NOMO-1 treated with dmso at 0.1 percent for 144 hours (cell line): ENCODE measurements around the gene SMOC2.
"Not testable (repeated sequence)": the region's sequence is repeated elsewhere in the genome, so short reads cannot be mapped to it uniquely, and the experiment has no call there.

Source experiments
- DNase-seq: peaks from one replicate; lab custom pipeline; 2025; ENCODE audit not compliant: unreplicated experiment; lab: John Stamatoyannopoulos, UW

Gene SMOC2

DNA sequence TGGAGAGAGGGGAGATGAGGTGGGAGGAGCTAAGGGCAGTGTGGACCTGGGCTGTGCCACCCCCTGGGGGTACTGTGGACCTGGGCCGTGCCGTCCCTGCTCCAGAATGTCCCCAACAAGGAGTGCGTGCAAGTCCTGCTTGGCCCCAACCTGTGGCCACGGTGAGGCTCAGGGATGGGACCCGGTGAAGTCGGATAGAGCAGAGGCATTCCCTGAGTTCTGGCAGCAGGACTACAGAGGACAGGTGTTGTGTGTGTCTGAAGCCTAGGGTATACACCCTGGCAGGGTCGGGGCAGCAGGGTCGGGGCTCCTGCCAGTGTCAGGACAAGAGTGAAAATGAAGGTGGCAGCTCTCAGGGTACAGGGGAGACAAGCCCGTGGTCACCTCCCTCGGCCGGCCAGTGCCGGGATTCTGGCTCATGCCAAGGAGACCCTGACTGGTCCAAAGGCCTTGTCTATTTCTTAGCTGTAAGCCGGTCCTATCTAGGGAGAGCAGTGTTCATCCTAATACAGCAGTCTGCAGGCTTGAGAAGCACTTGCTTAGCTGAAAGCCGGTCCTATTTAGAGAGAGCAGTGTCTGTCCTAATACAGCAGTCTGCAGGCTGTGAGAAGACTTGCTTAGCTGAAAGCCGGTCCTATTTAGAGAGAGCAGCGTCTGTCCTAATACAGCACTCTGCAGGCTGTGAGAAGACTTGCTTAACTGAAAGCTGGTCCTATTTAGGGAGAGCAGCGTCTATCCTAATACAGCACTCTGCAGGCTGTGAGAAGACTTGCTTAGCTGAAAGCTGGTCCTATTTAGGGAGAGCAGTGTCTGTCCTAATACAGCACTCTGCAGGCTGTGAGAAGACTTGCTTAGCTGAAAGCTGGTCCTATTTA, 95.9 kb downstream of the SMOC2 start:
- DNase-seq: no peak

DNA sequence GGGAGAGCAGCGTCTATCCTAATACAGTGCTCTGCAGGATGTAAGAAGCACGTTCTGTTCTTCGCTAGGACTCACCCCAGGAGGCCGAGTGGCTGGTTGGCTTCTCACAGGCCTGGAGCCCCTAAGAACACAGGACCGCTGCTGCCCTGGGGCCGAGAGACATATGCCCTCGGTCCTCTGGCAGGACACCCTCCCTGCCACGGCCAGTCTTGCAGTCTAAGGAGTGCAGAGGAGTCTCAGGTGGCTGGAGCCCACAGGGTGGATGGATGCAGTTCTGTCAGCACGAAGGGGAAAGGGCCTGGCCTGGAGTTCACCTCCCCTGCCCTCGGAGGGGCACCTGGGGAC, 96.5 kb downstream of the SMOC2 start:
- DNase-seq: no peak

DNA sequence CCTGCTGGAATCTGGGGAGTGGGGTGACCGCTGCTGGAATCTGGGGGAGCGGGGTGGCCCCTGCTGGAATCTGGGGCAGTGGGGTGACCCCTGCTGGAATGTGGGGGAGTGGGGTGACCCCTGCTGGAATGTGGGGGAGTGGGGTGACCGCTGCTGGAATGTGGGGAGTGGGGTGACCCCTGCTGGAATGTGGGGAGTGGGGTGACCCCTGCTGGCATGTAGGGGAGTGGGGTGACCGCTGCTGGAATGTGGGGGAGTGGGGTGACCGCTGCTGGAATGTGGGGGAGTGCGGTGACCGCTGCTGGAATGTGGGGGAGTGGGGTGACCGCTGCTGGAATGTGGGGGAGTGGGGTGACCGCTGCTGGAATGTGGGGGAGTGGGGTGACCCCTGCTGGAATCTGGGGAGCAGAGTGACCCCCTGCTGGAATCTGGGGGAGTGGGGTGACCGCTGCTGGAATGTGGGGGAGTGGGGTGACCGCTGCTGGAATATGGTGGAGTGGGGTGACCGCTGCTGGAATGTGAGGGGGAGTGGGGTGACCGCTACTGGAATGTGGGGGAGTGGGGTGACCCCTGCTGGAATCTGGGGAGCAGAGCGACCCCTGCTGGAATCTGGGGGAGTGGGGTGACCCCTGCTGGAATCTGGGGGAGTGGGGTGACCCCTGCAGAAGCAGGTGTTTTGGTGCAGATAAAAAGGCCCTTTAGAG, 97.4 kb downstream of the SMOC2 start:
- not testable (repeated sequence) for DNase-seq

DNA sequence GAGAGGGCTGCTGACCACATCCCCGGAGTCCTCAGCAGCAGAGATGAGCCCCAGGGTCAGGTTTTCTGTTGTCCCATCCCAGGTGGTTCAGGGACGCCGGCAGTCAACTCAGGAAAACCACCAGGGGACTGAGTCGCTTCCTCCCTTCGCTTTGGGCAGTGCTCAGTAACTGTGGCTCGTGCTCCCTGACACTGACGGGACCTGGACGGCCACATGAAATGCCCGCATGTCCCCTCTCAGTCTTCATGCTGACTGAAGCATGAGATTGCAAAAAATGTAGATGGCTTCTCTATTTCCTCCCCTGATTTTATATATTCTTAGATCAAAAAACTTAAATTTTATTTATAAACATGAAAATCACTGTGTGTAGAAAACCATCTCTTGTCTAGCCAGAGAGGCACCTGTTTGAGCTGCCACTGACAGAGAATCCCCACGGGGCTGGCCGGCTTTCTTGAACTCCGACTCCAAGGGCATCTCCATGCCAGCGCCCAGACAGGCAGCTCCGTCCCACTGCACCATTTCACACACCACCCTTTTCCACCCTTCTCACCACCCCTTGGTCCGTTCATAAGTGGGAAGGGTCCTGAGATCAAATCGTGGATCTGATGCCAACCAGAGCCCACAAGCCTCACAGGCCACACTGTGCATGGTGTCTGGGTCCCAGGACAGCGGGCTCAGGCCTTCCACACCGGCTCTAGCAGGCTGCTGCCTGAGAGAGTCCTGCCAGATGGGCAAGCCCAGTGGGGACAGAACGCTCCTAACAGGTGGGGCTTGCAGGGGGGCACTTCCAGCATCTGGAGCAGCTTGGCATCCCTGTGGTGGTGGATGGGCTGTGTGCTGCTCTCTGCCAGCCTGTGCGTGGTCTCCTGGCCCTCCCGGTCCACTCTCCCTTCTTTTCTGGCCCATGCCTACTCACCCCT, 98.2 kb downstream of the SMOC2 start:
- no peak for DNase-seq

DNA sequence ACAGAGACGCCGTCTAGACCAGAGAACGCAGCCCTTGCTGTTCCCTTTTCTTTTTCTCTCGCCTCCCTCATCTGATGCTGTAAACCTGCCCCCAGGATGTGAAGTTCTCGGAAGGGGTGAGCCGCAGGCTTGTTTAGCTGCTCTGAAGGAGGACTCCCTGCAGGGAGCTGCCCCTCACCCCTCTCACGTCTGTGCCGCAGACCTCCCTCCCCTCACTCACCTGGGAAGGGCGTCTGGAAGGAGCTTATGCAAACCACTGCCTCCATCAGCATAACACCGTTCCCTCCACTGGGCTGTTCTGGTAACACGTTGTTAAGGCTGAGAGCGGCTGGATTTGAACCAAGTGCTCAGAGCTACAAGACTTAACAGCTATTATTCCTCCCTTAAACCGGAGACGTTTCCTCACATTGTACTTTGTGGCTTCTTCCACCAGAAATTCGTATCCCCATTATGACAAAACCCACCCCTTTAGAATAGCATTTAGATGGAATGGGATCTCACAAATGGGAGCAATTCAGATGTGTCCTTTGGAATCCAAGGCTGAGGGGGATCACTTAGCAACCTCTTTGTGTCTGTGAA, 99.8 kb downstream of the SMOC2 start:
- DNase-seq: no peak

DNA sequence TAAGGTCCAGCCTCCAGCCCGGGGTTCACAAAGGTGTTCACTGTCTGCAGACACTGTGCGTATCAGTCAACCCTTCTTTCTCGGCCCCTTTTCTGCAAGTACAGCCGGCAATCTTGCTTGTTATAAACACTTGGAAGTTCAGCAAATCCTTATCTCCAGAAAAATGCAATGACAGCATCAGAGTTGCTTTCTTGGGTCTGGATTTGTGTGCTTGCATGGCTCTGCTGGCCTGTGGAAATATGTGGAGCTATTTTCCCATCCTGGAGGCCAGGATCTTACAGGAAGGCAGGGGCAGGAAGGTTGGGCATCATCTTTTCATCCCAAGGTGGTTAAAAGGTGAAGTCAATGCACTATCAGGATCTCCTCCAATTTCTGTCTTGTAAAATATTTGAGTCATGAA, 100.3 kb downstream of the SMOC2 start:
- no peak for DNase-seq

DNA sequence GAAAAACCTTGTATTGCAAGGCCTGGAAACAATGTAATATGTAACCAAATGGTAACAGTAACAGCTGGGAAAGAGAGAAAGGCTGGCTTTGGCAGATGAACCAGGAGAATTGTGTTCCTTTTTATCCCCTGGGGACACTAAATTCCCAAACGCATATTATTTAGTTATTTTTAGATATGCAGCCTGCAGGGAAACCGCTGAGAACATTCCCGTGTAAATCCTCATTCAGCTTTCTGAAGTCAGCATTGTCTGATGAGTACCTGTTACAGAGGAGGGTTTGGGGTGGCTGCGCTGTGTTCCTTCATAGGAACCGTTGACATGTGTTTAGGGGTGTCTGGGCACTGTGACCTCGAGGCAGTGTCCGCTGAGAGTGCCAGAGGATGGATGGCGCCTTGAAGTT, 101.3 kb downstream of the SMOC2 start:
- DNase-seq: no peak

DNA sequence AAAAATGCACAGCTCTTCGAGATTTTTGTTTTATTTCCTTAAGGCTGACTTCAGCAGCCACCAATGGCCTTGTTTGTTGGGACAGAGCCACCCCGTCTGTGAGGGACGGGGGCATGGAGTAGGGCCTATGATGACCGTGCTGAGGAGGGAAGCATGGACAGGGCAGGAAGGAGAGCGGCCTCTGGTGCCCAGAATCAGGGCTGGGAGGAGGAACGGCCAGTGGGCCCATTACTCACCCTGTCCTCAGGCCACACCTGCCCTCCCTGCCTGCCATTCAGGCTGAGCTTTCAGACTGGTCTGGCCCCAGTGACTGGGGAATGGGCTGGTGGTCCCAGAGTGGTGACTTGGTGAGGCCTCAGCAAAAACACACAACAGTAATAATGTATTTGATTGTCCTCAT, 104.4 kb downstream of the SMOC2 start:
- no peak for DNase-seq

DNA sequence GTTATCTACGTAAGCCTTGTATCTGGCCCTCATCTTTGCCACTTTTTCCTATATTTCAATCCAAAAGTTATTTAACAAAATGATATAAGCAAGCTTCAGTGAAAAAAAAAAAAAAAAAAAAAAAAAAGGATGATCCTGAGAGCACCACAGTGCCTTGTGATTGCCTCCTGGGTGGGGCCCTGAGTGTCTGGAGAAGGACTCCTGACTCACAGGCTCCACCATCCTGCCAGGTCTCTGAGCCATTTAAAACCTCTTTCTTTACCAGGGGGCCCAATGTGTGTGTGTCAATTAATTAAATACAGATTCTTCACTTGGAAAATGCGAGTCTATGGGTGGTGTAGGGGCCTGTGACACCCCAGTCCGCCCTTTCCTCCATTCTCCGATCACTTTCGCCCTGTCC, 105.2 kb downstream of the SMOC2 start:
- no peak for DNase-seq

DNA sequence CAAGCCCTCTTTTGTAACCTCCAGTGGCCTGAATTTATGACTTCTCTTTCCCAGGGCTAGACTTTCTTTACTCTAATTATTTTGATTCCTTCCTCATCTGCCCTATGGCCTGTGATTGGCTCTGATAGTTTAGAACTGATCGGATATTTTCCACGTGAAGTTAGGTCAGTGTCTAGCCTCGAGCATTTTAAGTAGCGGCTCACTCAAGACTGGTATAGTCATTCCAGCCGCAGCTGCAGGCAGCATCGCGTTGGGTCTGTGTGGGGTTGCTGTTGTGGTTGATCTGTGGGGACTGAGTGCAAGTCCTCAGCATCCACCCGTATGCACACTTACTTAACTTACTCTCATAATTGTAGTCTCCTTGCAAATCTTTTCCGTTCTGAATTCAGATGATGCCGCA, 105.7 kb downstream of the SMOC2 start:
- no peak for DNase-seq

DNA sequence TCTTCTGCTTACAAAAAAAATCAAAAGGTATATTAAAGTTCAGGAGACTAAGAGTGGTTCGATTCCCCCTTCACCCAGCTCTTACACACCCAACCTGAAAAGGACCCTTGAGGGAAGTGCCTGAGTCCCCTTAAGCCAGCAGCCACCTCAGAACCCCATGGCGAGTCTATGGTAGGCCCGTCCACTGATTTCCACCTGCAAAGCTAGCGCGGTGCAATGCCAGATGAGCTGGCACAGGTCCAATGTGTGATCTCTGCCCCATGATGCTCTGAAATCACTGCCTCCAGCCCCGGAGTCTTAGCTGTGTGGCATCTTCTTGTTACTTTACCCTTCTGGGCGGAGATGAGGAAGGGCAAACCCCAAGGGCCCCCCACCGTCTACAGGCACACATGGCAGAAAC, 109.3 kb downstream of the SMOC2 start:
- DNase-seq: no peak

DNA sequence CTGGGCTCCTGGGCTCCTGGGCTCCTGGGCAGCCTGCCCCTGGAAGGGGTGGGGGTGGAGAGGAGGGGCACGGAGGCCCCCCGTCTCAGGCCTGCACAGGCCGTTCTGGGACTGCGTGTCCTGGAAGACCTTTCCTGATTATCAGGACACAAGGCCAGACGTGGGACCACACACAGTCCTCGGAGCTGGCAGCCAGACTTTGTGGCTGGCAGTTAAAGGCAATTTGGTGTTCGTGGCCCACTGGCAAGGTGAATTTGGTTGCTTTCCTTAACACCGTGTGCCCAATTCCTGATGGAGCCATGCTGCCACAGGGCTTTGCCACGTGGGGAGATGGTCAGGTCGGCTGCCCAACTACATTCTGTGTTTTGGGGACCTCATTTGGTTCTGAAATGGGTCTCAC, 113.5 kb downstream of the SMOC2 start:
- no peak for DNase-seq

DNA sequence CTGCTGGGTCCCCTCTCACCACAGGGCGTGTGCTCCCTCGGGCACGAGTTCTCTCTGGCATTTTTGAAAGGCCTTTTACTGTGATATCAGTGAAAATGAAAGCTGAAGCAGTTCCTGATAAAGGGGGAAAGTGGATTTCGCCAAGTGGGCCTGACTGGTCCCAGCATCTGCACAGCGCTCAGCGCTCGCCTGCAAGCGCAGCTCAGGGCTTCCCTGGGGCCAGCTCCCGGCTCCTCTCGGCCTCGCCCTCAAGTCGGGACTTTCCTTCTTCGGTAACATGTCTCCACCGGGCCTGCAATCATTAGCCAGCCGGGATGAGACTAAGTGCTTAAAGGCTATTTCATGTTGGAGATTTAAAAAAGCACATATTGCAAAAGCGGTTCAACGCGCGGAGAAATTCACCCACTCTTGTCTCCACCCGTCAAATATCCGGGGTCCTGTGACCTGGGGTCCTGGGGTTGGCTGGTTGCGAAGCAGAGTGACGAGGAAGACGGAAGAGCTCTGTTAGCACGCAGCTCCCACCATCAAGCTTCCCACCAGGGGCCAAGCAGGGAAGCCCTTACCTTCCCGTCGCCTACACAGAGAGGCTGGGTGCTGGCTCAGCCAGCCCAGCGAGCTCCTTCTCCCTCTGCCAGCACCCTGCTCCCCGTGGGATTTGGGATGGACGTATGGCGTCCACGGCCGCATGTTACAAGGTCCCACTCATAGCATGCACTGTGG, 114.1 kb downstream of the SMOC2 start:
- DNase-seq: no peak

DNA sequence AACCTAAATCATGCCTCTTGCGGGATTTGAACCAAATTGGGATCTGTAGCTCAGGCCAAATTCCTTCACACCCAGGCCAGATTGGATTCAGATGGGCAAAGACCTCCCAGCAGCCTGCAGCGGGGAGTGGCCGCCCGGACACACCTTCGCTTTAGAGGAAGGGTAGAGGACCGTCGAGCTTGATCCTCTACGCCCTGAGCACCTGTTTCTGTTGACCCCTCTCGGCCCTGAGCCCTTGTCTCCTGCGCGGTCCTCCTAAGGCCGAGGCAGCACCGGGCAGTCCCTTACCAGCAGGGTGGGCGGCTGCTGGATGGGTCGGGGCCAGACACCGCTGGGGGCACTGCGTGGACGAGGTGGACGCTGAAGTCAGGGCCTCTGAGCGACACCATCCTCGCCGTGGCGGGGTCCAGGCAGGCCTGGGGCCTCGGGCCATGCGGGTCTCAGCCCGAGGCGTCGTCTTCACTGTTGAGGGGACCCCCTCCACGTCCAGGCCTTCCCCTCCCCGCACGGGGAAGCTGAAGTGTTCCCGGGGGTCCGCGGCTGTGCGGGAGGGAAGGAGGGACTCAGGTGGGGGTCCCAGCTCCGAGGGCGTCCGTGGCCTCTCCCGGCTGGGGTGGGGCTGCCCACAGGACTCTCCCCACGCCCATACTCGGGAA, 114.8 kb downstream of the SMOC2 start:
- DNase-seq: no peak

DNA sequence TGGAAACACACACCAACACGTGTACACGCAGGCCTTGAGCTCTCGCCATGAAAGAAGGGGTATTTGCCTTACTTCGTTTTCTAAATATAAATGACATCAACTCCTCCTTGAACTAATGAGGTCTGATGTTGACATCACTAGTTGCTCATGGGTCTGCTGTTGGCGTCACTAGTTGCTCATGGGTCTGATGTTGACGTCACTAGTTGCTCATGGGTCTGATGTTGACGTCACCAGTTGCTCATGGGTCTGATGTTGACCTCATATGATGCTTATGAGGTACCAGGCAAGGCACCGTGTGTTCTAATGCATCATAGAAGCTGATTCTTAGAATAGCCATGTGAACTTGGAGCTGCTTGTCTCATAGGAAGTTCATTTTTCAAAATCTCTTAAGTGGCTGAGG, 116.5 kb downstream of the SMOC2 start:
- no peak for DNase-seq

DNA sequence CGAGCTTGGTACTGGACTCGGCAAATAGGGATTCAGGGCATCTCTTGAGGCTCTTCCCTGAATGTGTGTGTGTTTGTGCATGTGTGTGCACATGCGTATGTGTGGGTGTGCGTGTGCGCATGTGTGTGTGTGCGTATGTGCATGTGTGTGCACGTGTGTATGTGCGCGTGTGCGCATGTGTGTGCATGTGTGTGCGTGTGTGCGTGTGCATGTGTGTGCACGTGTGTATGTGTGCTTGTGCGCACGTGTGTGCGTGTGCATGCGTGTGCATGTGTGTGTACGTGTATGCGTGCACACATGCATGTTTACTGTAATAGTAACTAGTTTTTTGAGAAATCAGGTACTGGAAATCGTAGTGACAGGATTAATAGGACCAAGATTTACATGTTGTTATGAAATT, 117.7 kb downstream of the SMOC2 start:
- no peak for DNase-seq

DNA sequence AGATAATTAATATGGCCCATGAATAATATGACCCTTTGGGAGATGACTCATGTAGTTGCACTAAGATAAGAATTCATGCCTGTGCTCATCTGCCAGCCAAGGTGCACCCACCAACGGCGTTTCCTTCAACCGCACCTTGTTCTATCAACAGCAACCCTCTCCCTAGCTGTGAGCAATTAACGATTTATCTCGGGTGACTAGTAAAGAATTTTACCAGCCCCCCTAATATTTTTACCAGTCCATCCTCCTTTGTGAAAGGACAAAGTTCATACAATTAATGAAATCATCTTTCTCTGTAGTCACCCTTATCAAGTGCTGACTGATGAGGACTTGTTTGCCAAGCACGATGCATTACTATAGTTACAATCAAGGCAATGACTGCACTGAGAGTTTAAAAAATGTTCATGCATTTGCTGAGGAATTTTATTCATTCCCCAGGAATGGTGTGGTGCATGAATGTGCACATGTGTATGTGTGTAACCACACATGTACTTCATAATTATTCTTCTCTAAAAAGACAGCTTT, 118.7 kb downstream of the SMOC2 start:
- DNase-seq: no peak

DNA sequence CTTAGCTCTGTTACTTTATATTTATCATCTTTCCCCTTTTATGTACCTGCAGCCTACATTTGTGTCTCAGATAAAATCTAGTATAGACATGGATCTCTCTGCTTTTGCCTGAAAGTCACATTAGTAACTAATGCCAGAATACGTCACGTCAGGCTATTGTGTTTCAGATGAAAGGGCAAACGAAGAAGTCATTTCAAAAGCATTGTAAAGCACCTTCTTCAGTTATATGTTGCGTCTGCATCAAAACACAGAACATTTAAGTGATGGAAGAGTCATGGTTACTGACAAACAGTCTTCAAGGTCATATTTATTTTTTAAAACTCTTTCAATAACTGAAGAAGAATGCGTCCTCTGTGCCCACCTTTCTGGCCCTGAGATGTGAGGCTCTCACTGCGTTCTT, 119.1 kb downstream of the SMOC2 start:
- DNase-seq: no peak

DNA sequence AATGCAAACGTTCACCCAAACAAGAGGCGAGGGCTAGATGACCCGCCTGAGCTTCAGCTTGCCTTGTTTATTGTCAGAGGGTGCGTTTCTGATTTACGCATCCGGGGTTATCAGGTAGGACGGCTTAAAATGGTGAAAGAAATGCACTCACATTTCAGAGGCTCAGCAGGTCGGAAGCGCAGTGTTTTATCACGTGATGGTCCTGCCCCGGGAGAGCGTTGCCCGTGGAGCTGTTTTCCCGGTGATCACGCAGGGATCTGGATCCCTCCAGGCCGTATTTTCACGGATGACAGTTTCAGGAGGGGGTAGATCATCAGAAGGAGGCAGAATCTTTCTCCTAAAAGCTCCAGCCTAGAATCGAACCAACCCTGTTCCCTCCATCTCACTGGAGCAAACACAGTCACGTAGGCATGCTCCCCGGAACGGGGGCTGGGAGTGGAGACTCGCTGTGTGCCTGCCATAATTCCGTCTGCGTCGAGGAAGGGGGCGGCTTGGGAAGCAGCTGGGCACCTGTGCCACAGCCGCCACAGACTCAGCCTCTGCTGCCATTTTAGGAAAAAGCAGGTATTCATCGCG, 121.7 kb downstream of the SMOC2 start:
- DNase-seq: no peak

DNA sequence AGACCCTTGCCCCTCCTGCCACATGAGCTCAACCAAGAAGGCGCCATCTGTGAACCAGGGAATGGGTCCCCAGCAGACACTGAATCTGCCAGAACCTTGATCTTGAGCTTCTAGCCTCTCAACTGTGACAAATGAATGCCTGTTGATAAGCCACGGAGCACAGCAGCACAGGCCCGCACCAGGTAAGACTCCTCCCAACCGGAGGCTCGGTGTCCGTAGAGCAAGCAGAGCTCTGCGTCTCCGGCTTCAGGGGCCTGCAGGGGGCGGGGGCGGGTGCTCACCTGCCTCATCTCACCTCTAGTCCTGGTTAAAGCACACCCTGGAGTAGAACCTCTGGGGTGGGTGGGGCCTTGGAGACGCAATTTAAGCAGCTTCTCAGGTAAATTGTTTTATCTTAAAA, 122.7 kb downstream of the SMOC2 start:
- DNase-seq: no peak
